ENCODE data around the gene LRRC45.

LRRC45 gene

GRCh38 chr17:82061047-82061925 lies 38.2 kb downstream of the LRRC45 start:
- no peak for DNase-seq (ENCODE audit: low read depth in 2 of 2, low spot score in 1 of 2)

GRCh38 chr17:82062076-82062983 lies 39.2 kb downstream of the LRRC45 start:
- DNase-seq (ENCODE audit: low read depth in 2 of 2, low spot score in 1 of 2) = no peak

- DNase-seq (ENCODE audit: low read depth in 2 of 2, low spot score in 1 of 2) = no peak
Observed at GRCh38 chr17:82062984-82063368, 39.9 kb downstream of the LRRC45 start.

GRCh38 chr17:82063424-82064415 lies 40.6 kb downstream of the LRRC45 start:
- no peak for DNase-seq (ENCODE audit: low read depth in 2 of 2, low spot score in 1 of 2)

DNA sequence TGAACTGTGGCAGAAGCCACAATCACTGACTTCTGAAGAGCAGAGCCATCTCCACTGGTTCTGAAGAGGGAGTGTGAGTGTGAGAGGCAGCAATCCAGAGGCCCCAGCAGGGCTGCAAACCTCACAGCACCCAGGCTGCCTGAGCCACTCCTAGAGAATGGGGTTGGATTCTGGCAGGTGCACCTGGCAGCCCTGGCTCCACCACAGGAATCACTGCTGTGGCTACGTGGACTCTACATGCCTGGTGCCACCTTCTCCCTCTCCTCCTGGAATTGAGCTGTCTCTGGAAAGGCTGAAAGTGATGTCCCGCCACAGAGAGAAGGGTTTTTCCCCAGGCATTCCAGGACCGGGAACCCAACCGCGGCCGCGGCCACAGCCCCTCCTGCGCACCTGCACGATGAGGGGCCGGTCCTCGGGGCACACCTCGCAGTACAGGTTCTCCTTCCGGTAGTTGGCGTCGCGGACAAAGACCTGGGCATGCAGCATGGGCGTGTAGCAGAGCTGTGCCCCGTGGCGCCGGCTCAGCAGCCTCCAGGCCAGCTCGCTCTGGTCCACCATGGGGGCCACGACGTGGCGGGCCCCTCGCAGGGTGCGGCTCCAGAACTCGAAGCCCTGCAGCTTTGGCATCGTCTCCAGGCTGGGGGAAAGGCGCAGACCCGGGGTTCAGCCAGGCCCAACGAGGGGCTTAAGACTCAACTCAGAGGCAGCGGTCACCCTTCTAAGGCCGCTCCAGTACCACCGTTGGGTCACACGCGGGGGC lies 41.5 kb downstream of the LRRC45 start:
- DNase-seq (ENCODE audit: low read depth in 2 of 2, low spot score in 1 of 2) = no peak

GRCh38 chr17:82065193-82065637 lies 42.1 kb downstream of the LRRC45 start:
- DNase-seq (ENCODE audit: low read depth in 2 of 2, low spot score in 1 of 2) = no peak

DNA sequence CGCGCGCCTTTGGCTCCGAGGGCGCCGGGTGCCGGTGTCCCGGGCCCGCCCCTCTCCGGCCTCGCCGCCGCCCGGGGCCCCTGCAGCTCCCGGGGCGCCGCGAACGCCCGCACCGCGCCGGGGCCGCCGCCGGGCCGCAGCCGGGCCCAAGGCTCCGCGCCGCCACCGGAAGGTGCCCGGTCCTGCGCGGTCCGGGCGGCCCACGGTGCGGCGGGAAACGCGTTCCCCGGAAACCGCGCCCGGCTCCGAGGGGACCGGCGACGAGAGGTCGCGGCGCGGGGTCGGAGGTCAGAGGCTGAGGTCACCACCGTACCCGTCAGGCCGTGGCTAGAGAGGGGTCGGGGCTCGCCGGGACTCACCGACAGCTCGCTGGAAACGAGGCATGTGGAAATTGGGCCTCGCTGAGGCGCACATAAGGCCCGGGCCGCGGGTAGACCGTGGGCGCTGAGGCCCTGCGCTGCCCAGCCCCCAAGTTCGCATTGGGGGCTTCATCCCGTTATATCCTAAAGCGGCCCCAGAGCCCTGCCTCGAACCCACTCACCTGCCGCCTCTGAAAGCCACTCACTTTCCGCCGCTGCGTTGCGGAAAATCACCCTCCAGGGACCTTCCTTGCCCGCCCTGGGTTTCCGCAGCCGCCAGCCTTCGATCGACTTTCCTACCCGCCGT lies 42.7 kb downstream of the LRRC45 start, which contains the start of gene DUS1L:
TSS of gene DUS1L (minus strand) at position 167 of the 666 bp plus-strand sequence. CDS start 745 bp downstream, outside the sequence.
- peak; percentile 41 to 43 for DNase-seq (ENCODE audit: low read depth in 2 of 2, low spot score in 1 of 2)

DNA sequence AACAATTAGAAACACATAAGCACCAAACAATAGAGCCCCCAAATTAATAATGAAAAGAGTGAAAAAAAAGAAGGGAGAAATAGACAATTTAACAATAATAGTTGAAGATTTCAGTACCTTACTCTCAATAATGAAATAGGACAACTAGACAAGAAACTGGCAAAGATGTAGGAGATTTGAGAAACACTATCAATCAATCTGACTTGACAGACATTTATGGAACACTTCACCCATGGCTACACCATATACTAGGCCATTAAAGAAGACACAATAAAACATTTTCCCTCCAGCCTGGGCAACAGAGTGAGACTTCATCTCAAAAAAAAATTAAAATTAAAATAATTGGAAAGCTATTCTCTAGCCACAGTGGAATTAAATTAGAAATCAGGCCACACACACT lies 47.5 kb downstream of the LRRC45 start:
- no peak for DNase-seq (ENCODE audit: low read depth in 2 of 2, low spot score in 1 of 2)

GRCh38 chr17:82072827-82073226 lies 49.7 kb downstream of the LRRC45 start:
- DNase-seq (ENCODE audit: low read depth in 2 of 2, low spot score in 1 of 2) = no peak

DNA sequence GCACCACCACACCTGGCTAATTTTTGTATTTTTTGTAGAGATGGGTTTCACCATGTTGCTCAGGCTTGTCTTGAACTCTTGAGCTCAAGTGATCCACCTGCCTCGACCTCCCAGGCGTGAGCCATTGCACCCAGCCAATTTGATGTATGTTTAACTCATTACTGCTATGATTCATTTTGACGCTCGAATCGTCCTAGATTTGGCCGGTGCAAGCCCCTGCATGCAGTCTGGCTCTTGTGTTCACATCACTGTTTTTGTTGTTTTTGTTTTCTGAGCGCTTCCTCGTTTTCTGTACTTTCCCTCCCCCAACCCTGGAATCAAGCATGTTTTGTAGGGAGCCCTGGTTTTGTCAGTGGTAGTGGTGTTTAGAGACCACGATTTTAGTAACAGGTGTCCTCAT lies 50.3 kb downstream of the LRRC45 start:
- no peak for DNase-seq (ENCODE audit: low read depth in 2 of 2, low spot score in 1 of 2)

- no peak for DNase-seq (ENCODE audit: low read depth in 2 of 2, low spot score in 1 of 2)
Observed at GRCh38 chr17:82076018-82076784, 53.1 kb downstream of the LRRC45 start.

- DNase-seq (ENCODE audit: low read depth in 2 of 2, low spot score in 1 of 2) = no peak
Observed at GRCh38 chr17:82076785-82077591, 53.9 kb downstream of the LRRC45 start.

GRCh38 chr17:82077617-82078358 lies 54.7 kb downstream of the LRRC45 start:
- no peak for DNase-seq (ENCODE audit: low read depth in 2 of 2, low spot score in 1 of 2)

- DNase-seq (ENCODE audit: low read depth in 2 of 2, low spot score in 1 of 2) = no peak
Observed at GRCh38 chr17:82078433-82078832, 55.3 kb downstream of the LRRC45 start.

- DNase-seq (ENCODE audit: low read depth in 2 of 2, low spot score in 1 of 2) = no peak
Observed at GRCh38 chr17:82079001-82079677, 56.0 kb downstream of the LRRC45 start.

- DNase-seq (ENCODE audit: low read depth in 2 of 2, low spot score in 1 of 2) = no peak
Observed at GRCh38 chr17:82080048-82080788, 57.1 kb downstream of the LRRC45 start.

All from stimulated activated CD8-positive, alpha-beta memory T cell treated with anti-CD3 and anti-CD28 coated beads, Interleukin-4, amount 100 ng/mL, for 1 hour (primary cell).